WERI-Rb-1 (cell line): ENCODE data around the gene UACA.
A peak's percentile ranks its signal among the peaks of the same experiment; 100 is the strongest.

ENCODE experiments used
- DNase-seq: peaks from one replicate; pipeline ENCODE4 v3.0.0-alpha.2; 2020
- H3K27ac ChIP-seq: fragments of 250-450 bp; sonication (Bioruptor Pico); 2 replicates; pipeline ENCODE4 v1.5.1; 2020; ENCODE audit warnings: mild to moderate bottlenecking, moderate library complexity
- H3K27me3 ChIP-seq: fragments of 250-450 bp; sonication (Bioruptor Pico); 2 replicates; pipeline ENCODE4 v1.5.1; 2021; ENCODE audit warnings: mild to moderate bottlenecking, low read depth, moderate library complexity; ENCODE audit not compliant: insufficient read depth, severe bottlenecking
- H3K36me3 ChIP-seq: fragments of 250-450 bp; sonication (Bioruptor Pico); 2 replicates; pipeline ENCODE4 v1.5.1; 2020; ENCODE audit warnings: mild to moderate bottlenecking, moderate library complexity
- H3K4me3 ChIP-seq: 2 replicates; pipeline ENCODE4 v1.5.1; 2011; ENCODE audit warnings: low read depth, mild to moderate bottlenecking, control low read depth, low read length
- H3K9me3 ChIP-seq: fragments of 250-450 bp; sonication (Bioruptor Pico); 2 replicates; pipeline ENCODE4 v1.5.1; 2021; ENCODE audit warnings: mild to moderate bottlenecking, moderate library complexity; ENCODE audit not compliant: severe bottlenecking
- CTCF ChIP-seq: IDR thresholded peaks from 2 replicates; pipeline ENCODE4 v1.5.1; 2011; ENCODE audit warnings: low read depth, mild to moderate bottlenecking, control low read depth, inconsistent platforms, low read length

The UACA gene

GRCh38 chr15:70628549-70628896, 134.8 kb downstream of the UACA start:
- DNase-seq: no peak
- no peak for TF ChIP-seq CTCF

GRCh38 chr15:70627734-70628548, 135.4 kb downstream of the UACA start:
- Histone ChIP-seq H3K27me3 (no peaks in the 10 kb centered on the region), H3K4me3 (no peak overlapping the region), H3K27ac (no peak overlapping the region), H3K9me3 (no peaks in the 10 kb centered on the region), H3K36me3 (no peaks in the 10 kb centered on the region)
- DNase-seq: peak; percentile 25
- TF ChIP-seq CTCF: no peak

More at GRCh38 chr15:70628549-70628896, 134.8 kb downstream of the UACA start:
- Histone ChIP-seq H3K9me3 (no peaks in the 10 kb centered on the region), H3K27ac (no peak overlapping the region), H3K4me3 (no peak overlapping the region), H3K36me3 (no peaks in the 10 kb centered on the region), H3K27me3 (no peaks in the 10 kb centered on the region)

- H3K4me3 ChIP-seq: no peak overlapping the region
- H3K27me3 ChIP-seq: no peaks in the 10 kb centered on the region
- TF ChIP-seq CTCF: no peak
- DNase-seq: no peak
- H3K36me3 ChIP-seq: no peaks in the 10 kb centered on the region
- peaks cover 4% of the 10 kb centered on the region for H3K9me3 ChIP-seq
- H3K27ac ChIP-seq: no peak overlapping the region
Observed at GRCh38 chr15:70627322-70627721, 136.0 kb downstream of the UACA start.

- no peak for DNase-seq
- no peak overlapping the region for H3K4me3 ChIP-seq
- no peaks in the 10 kb centered on the region for H3K27me3 ChIP-seq
- H3K9me3 ChIP-seq: peaks cover 7% of the 10 kb centered on the region
- H3K36me3 ChIP-seq: no peaks in the 10 kb centered on the region
- no peak overlapping the region for H3K27ac ChIP-seq
- TF ChIP-seq CTCF: no peak
Observed at GRCh38 chr15:70625438-70625837, 137.9 kb downstream of the UACA start.

- H3K27ac ChIP-seq: no peak overlapping the region
- no peak for DNase-seq
- no peak for TF ChIP-seq CTCF
- no peak overlapping the region for H3K4me3 ChIP-seq
- H3K36me3 ChIP-seq: no peaks in the 10 kb centered on the region
- peaks cover 7% of the 10 kb centered on the region for H3K9me3 ChIP-seq
- H3K27me3 ChIP-seq: no peaks in the 10 kb centered on the region
Observed at GRCh38 chr15:70625011-70625410, 138.3 kb downstream of the UACA start.

GRCh38 chr15:70618929-70619328, 144.4 kb downstream of the UACA start:
- no peaks in the 10 kb centered on the region for H3K36me3 ChIP-seq
- H3K9me3 ChIP-seq: peaks cover 7% of the 10 kb centered on the region
- H3K4me3 ChIP-seq: no peak overlapping the region
- no peak for TF ChIP-seq CTCF
- no peak for DNase-seq
- no peak overlapping the region for H3K27ac ChIP-seq
- peaks cover 3% of the 10 kb centered on the region for H3K27me3 ChIP-seq
